Fibroblast of skin of back (primary cell): ENCODE results near the gene TRIM31.

Source experiments
- DNase-seq: peaks from one replicate; pipeline ENCODE4 v3.0.0-alpha.2; 2013

The TRIM31 gene

DNA sequence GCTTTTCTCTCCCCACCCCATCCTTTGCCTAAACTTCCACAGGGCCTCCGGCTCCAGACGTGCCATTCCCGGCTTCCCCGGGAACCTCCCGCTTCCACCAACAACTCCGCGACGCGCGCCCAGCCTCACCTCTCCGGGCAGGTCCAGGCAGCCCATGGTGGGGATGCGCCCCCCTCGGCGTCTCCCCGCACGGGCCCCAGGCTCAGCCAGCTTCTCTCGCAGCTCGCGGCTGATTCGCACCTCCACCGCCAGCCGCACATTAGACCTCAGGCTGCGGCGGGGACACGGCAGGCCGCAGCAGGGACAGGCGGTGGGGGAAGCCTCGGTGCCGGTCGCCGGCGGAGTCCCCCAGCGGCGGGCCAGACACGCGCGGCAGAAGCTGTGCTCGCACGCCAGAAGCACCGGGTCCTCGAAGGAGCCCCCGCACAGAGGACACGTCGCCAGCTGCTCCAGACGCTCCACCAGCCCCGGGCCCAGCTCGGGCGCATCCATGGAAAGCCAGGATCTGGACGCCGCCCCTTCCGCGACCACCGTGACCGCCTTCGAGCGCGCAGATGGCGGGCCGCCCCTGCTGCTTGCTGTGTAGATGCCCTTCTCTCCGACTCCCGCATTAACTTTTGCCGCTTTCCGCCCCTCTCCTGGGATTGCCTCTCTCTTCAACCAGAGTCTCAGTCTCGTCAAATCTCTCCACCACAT, 37.6 kb downstream of the TRIM31 start, which contains the start of gene RNF39:
RNF39 (minus strand) TSS at position 676 of the 696 bp plus-strand sequence; CDS start at position 492, 184 bp downstream.
- DNase-seq = no peak

GRCh38 chr6:30074331-30075093, 38.4 kb downstream of the TRIM31 start:
- DNase-seq = no peak

GRCh38 chr6:30073489-30074235, 39.2 kb downstream of the TRIM31 start:
- no peak for DNase-seq

GRCh38 chr6:30071858-30072257, 41.0 kb downstream of the TRIM31 start:
- DNase-seq = no peak

DNA sequence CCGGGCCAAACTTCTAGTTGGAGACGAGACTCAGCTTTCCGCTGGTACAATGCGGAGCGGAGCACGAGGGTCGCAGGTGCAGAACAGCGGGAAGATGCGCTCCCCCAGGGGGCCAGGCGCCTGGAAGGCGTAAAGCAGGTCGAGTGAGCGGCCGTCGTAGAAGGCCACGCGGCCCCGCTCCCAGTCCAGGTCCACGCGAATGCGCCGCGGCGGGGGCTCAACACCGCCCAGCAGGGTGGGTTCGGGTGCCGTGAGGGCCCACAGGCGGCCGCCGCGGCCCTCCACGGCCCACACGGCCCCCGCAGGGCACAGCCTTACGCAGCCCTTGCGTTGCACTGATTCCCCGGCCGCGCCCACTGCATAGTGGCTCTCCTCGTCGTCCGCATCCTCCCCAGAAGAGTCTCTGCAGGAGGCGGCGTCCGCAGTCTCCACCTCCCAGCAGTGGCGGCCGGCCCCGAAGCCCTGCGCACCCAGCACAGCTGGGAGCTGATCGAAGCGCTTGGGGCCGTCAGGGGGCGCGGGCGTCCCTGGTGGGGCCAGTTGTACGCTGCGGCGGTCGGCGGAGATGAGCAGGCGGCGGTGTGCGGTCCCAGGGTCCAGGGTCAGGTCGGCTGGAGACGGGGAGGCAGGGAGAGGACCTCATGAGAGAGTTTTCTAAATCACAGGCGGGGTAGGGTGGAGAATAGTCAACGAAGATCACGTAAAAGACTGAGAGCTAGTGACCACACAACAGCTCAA, 41.6 kb downstream of the TRIM31 start:
- peak; percentile 27 for DNase-seq

DNA sequence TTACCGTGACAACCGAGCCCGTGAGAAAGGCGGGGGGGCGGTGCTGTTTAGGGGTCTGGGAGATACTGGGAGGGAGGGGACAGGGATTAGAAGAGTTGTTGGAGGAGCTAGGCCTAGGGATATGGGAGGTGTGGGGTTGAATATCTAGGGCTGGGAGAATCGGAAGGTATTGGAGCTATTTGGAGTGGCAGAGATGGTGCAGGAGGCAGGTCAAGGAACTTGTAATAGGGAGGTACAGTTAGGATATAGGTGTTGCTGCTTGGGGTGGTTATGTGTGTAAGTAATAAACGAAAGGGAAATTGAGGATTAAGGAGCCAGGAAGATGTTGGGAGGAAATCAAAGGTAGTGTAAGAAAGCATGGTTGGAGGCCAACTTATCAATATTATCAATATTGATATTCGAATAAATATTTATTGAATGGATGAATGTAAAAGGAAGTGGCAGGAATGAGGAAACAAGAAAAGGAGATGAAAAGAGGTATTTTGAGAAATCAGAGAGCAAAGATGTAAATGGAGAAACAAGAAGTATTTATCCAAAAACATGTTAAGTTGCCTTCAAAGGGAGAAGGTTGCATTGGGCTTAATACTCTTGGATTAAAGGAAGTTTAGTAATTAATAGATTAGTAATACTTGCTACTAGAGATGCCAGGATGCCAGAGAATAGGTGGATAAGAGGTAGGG, 45.3 kb downstream of the TRIM31 start:
- DNase-seq = no peak

GRCh38 chr6:30066577-30067459, 46.1 kb downstream of the TRIM31 start, which contains the start of gene PPP1R11:
TSS of gene PPP1R11 (plus strand) at chr6:30067198. CDS start at chr6:30067411, 213 bp downstream.
- peak; percentile 99 for DNase-seq

- no peak for DNase-seq
These were observed 46.8 kb downstream of the TRIM31 start for GRCh38 chr6:30066082-30066481.

- no peak for DNase-seq
These were observed 49.6 kb downstream of the TRIM31 start for GRCh38 chr6:30063315-30063714.

DNA sequence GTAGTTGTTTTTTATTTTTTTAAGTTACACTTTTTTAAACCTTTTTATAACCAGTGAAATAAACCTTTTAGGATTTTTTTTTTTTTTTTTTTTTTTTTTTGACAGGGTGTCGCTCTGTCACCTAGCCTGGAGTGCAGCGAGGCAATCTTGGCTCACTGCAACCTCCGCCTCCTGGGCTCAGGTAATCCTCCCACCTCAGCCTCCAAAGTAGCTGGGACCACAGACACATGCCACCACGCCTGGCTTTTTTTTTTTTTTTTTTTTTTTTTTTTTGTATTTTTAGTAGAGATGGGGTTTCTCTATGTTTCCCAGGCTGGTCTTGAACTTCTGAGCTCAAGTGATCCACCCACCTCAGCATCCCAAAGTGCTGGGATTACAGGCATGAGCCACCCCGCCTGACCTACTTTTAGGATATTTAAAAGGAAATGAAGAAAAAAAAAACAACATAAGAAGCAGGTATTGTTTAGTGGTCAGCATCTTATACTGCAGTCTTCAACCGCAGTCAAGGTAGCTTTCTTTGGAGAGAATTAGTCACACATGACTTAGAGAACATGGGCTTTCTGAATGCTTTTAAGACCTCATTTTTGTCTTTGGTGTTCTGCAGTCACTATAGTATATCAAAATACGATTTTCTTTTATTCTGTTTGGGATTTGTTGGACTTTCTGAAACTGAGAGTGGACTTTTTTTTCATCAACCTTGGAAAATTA, 50.3 kb downstream of the TRIM31 start:
- DNase-seq = no peak

GRCh38 chr6:30061858-30062458, 50.9 kb downstream of the TRIM31 start:
- DNase-seq = peak; percentile 30

DNA sequence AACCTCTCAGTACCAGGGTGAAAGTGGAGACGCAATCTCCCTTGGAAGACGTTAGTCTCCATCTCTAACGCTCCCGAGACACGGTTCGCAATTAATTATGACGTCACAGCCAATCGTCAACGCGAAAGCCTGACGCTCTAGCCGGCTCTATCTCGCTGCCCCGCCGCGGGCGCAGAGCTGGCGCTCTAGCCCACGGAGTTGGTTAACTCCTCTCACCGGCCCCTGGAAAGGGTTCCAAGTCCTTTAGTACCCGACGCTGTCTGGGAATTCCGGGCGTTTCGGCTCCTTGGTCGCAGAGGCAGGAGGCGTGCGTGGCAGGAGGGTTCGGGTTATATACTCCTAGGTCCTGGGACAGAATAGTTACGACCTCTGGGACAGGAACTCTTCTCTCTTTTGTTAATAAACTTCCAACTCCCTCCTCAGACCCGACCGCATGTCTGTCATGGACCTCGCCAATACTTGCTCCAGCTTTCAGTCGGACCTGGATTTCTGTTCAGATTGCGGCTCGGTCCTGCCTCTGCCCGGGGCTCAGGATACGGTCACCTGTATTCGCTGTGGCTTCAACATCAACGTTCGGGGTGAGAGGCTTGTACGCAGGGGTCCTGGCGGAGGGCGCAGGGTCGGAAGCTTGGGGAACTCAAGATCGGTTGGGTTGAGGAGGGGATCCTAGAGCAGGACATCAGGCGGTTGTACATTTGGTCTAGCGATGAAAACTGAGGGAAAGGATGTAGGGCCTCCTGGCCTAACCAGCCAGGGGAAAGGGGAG, 51.6 kb downstream of the TRIM31 start, which contains the start of gene POLR1H:
POLR1H (plus strand) TSS at position 174 of the 766 bp plus-strand sequence; CDS start at position 434, 260 bp downstream.
- DNase-seq = peak; percentile 97

GRCh38 chr6:30060606-30061091, 52.2 kb downstream of the TRIM31 start:
- peak; percentile 37 for DNase-seq

DNA sequence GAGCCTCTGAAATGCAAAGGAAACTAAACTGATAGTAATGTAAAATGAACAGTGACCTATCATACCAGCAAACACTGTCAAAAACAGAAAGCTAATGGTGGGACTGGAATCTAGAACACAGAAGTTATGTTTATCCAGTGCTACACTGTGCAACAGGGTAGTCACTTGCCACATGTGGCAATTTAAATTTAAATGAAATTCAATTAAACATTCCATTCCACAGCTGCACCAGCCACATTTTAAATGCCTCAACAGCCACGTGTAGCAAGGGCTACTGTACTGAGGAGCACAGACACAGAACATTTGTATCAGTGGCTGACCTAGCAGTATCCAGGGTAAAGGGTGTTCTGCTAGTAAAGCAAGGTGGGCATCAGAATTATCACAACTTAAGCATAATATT, 57.4 kb downstream of the TRIM31 start:
- no peak for DNase-seq

DNA sequence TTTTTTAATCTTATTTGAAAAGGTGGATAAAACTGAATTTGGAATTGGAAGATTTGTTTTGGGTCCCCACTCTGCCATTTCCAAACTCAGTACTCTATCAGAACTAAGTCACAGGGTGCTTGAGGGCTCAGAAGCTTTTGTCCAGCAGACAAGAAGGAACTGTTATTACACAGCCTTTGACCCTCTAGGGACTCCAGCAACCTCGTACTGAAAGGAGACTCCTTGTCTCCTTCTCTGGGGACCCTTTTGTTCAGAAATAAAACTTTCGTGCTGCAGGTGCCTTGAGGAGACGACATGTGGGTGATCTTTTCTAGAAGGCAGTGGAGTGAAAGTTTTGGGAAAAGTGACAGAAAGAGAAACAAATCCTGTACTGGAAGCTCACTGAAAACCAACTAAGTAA, 59.2 kb downstream of the TRIM31 start:
- DNase-seq = no peak
